SU-DHL-6 (cell line): ENCODE results near the gene ADGRF4.

Source experiments
- H2AFZ ChIP-seq: fragments of 200-600 bp; sonication (generic); 2 replicates; pipeline ENCODE4 v1.6.1; 2014; ENCODE audit warnings: low read depth, mild to moderate bottlenecking, moderate library complexity, mixed read lengths, antibody characterized with exemption, low read length; ENCODE audit not compliant: severe bottlenecking
- H3F3A ChIP-seq: fragments of 200-600 bp; shearing (Covaris generic); 2 replicates; pipeline ENCODE4 v1.6.0; 2016; ENCODE audit warnings: antibody characterized with exemption, mild to moderate bottlenecking; ENCODE audit not compliant: insufficient read depth
- H3K27ac ChIP-seq: fragments of 200-600 bp; sonication (generic); 2 replicates; pipeline ENCODE4 v1.5.1; 2016; ENCODE audit warnings: low read depth, mild to moderate bottlenecking, low read length, moderate library complexity, mixed read lengths
- H3K27me3 ChIP-seq: fragments of 200-600 bp; sonication (generic), shearing (Covaris generic); 2 replicates; pipeline ENCODE4 v1.6.0; 2014; ENCODE audit warnings: mild to moderate bottlenecking, low read length
- H3K36me3 ChIP-seq: fragments of 200-600 bp; sonication (generic); 2 replicates; pipeline ENCODE4 v1.6.1; 2014; ENCODE audit warnings: mild to moderate bottlenecking, low read length, mixed read lengths
- H3K4me2 ChIP-seq: fragments of 300-600, 200-600 bp; shearing (Covaris generic), sonication (generic); 2 replicates; pipeline ENCODE4 v1.6.0; 2014; ENCODE audit warnings: low read length, low read depth, mild to moderate bottlenecking; ENCODE audit not compliant: poor library complexity, severe bottlenecking
- H3K4me3 ChIP-seq: fragments of 200-600 bp; sonication (generic); 2 replicates; pipeline ENCODE4 v1.5.1; 2014; ENCODE audit warnings: antibody characterized with exemption, low read length, mild to moderate bottlenecking, mixed read lengths; ENCODE audit not compliant: insufficient read depth, poor library complexity, severe bottlenecking
- H3K79me2 ChIP-seq: fragments of 200-600 bp; sonication (generic); 2 replicates; pipeline ENCODE4 v1.6.1; 2014; ENCODE audit warnings: mild to moderate bottlenecking, low read length, moderate library complexity; ENCODE audit not compliant: insufficient read depth
- H3K9ac ChIP-seq: fragments of 200-600 bp; sonication (generic); 2 replicates; pipeline ENCODE4 v1.7.0; 2014; ENCODE audit warnings: mild to moderate bottlenecking, low read length
- H3K9me2 ChIP-seq: fragments of 200-600 bp; sonication (generic); replicated peaks from 2 replicates; pipeline ENCODE4 v1.6.1; 2014; ENCODE audit warnings: low read length; ENCODE audit not compliant: insufficient read depth
- H3K9me3 ChIP-seq: fragments of 200-600 bp; sonication (generic); 2 replicates; pipeline ENCODE4 v1.6.1; 2014; ENCODE audit warnings: low read length, mixed read lengths; ENCODE audit not compliant: insufficient read depth
- H4K20me1 ChIP-seq: fragments of 200-600 bp; sonication (generic); 2 replicates; pipeline ENCODE4 v1.6.1; 2014; ENCODE audit warnings: low read depth, mild to moderate bottlenecking, antibody characterized with exemption, low read length, moderate library complexity, mixed read lengths
- CTCF ChIP-seq: fragments of 200-600 bp; sonication (generic); IDR thresholded peaks from one replicate; pipeline ENCODE4 v1.5.1; 2017; ENCODE audit warnings: antibody characterized with exemption, mild to moderate bottlenecking, low read length, moderate library complexity; ENCODE audit not compliant: insufficient read depth, poor library complexity, severe bottlenecking
- EZH2phosphoT487 ChIP-seq: fragments of 200-600 bp; sonication (generic), shearing (Covaris generic); conservative IDR thresholded peaks from 2 replicates; pipeline ENCODE4 v1.6.1; 2018; ENCODE audit warnings: mild to moderate bottlenecking, antibody characterized with exemption, low read length, moderate library complexity, mixed read lengths

Gene ADGRF4

GRCh38 chr6:47653706-47654105, 44.7 kb upstream of the ADGRF4 start:
- no peaks in the 10 kb centered on the region for H3K9me3 ChIP-seq
- no peaks in the 10 kb centered on the region for H3F3A ChIP-seq
- no peak overlapping the region for H3K4me3 ChIP-seq
- no peak for TF ChIP-seq CTCF
- no peak for TF ChIP-seq EZH2phosphoT487
- no peaks in the 10 kb centered on the region for H3K9me2 ChIP-seq
- no peak overlapping the region for H3K9ac ChIP-seq
- H2AFZ ChIP-seq, result no peak overlapping the region
- H3K36me3 ChIP-seq, result no peaks in the 10 kb centered on the region
- no peak overlapping the region for H3K27ac ChIP-seq
- H3K79me2 ChIP-seq, result no peaks in the 10 kb centered on the region
- no peak overlapping the region for H3K4me2 ChIP-seq
- no peaks in the 10 kb centered on the region for H4K20me1 ChIP-seq
- no peaks in the 10 kb centered on the region for H3K27me3 ChIP-seq

- H3K9me3 ChIP-seq, result no peaks in the 10 kb centered on the region
- no peaks in the 10 kb centered on the region for H3K36me3 ChIP-seq
- no peaks in the 10 kb centered on the region for H3F3A ChIP-seq
- H3K9me2 ChIP-seq, result no peaks in the 10 kb centered on the region
- no peak for TF ChIP-seq CTCF
- no peak for TF ChIP-seq EZH2phosphoT487
- H3K27me3 ChIP-seq, result no peaks in the 10 kb centered on the region
- H3K27ac ChIP-seq, result no peak overlapping the region
- H4K20me1 ChIP-seq, result no peaks in the 10 kb centered on the region
- H2AFZ ChIP-seq, result no peak overlapping the region
- no peak overlapping the region for H3K4me3 ChIP-seq
- no peak overlapping the region for H3K4me2 ChIP-seq
- H3K79me2 ChIP-seq, result no peaks in the 10 kb centered on the region
- H3K9ac ChIP-seq, result no peak overlapping the region
These were observed 44.1 kb upstream of the ADGRF4 start for GRCh38 chr6:47654255-47654654.

- no peak overlapping the region for H3K4me2 ChIP-seq
- no peak overlapping the region for H2AFZ ChIP-seq
These were observed 42.4 kb upstream of the ADGRF4 start for GRCh38 chr6:47655719-47656595.

More at GRCh38 chr6:47655719-47656595, 42.4 kb upstream of the ADGRF4 start:
- no peaks in the 10 kb centered on the region for H3K9me2 ChIP-seq
- no peaks in the 10 kb centered on the region for H3F3A ChIP-seq
- H4K20me1 ChIP-seq, result no peaks in the 10 kb centered on the region
- H3K9ac ChIP-seq, result no peak overlapping the region
- no peaks in the 10 kb centered on the region for H3K79me2 ChIP-seq
- no peak overlapping the region for H3K4me3 ChIP-seq
- no peak overlapping the region for H3K27ac ChIP-seq
- no peaks in the 10 kb centered on the region for H3K27me3 ChIP-seq
- no peaks in the 10 kb centered on the region for H3K36me3 ChIP-seq
- H3K9me3 ChIP-seq, result no peaks in the 10 kb centered on the region
- TF ChIP-seq EZH2phosphoT487, result no peak
- no peak for TF ChIP-seq CTCF
